Measurements from ENCODE around the gene PRR5L. TPM values are rescaled to one million over a fixed set of nuclear protein-coding genes. Genes with fewer than 3 reads are reported as not detected.

Gene PRR5L
- total RNA-seq, 1 experiment from 2014 or later: 23.9 TPM

- peaks cover 48% of the 10 kb centered on the region for H3K36me3 Mint-ChIP-seq (ENCODE audit: insufficient read depth, unreplicated experiment)
- TF ChIP-seq CTCF (IDR thresholded peaks at IDR 0.05; ENCODE audit: unreplicated experiment): no peak
- ChIA-PET POLR2A (no interaction called here), CTCF (interaction anchor here (0.6 kb wide), 1 partner anchor 25 kb away, joined by 3 read pairs; no protein-coding TSS in a partner anchor)
- H3K27ac Mint-ChIP-seq (ENCODE audit: low read depth, unreplicated experiment): no peak overlapping the region
- H3K27me3 Mint-ChIP-seq (ENCODE audit: insufficient read depth, unreplicated experiment): no peaks in the 10 kb centered on the region
- H3K4me1 Mint-ChIP-seq (ENCODE audit: insufficient read depth, unreplicated experiment): no peaks in the 10 kb centered on the region
- no TSS peak for BruUV-seq (replicated peaks)
- no peak overlapping the region for H3K4me3 Mint-ChIP-seq (ENCODE audit: unreplicated experiment)
- intact Hi-C loops (cut with micrococcal nuclease): no loop called here
- DNase-seq (ENCODE audit: unreplicated experiment): no peak
- no peaks in the 10 kb centered on the region for H3K9me3 Mint-ChIP-seq (ENCODE audit: unreplicated experiment)
These were observed 113.2 kb downstream of the PRR5L start for GRCh38 chr11:36409152-36409816.

- no peak for DNase-seq (ENCODE audit: unreplicated experiment)
- H3K9me3 Mint-ChIP-seq (ENCODE audit: unreplicated experiment): no peaks in the 10 kb centered on the region
- no TSS peak for BruUV-seq (replicated peaks)
- TF ChIP-seq CTCF (IDR thresholded peaks at IDR 0.05; ENCODE audit: unreplicated experiment): no peak
- H3K36me3 Mint-ChIP-seq (ENCODE audit: insufficient read depth, unreplicated experiment): peaks cover 39% of the 10 kb centered on the region
- H3K4me1 Mint-ChIP-seq (ENCODE audit: insufficient read depth, unreplicated experiment): no peaks in the 10 kb centered on the region
- H3K27me3 Mint-ChIP-seq (ENCODE audit: insufficient read depth, unreplicated experiment): no peaks in the 10 kb centered on the region
- H3K4me3 Mint-ChIP-seq (ENCODE audit: unreplicated experiment): no peak overlapping the region
- peak overlapping the region; percentile 46 for H3K27ac Mint-ChIP-seq (ENCODE audit: low read depth, unreplicated experiment)
- POLR2A ChIA-PET: interaction anchor here (0.7 kb wide), 1 partner anchor 815 kb away, joined by 3 read pairs; no protein-coding TSS in a partner anchor
- CTCF ChIA-PET: interaction anchor here (0.7 to 1.1 kb wide), 2 partner anchors 35 to 131 kb away, joined by 3 read pairs; no protein-coding TSS in a partner anchor
- intact Hi-C loops (cut with micrococcal nuclease): no loop called here
These were observed 115.1 kb downstream of the PRR5L start for GRCh38 chr11:36411202-36411640.

GRCh38 chr11:36412781-36413383, 116.8 kb downstream of the PRR5L start:
- BruUV-seq (replicated peaks): no TSS peak
- no peaks in the 10 kb centered on the region for H3K9me3 Mint-ChIP-seq (ENCODE audit: unreplicated experiment)
- DNase-seq (ENCODE audit: unreplicated experiment): no peak
- no peak overlapping the region for H3K4me3 Mint-ChIP-seq (ENCODE audit: unreplicated experiment)
- no peak for TF ChIP-seq CTCF (IDR thresholded peaks at IDR 0.05; ENCODE audit: unreplicated experiment)
- H3K27ac Mint-ChIP-seq (ENCODE audit: low read depth, unreplicated experiment): no peak overlapping the region
- no peaks in the 10 kb centered on the region for H3K4me1 Mint-ChIP-seq (ENCODE audit: insufficient read depth, unreplicated experiment)
- H3K27me3 Mint-ChIP-seq (ENCODE audit: insufficient read depth, unreplicated experiment): no peaks in the 10 kb centered on the region
- intact Hi-C loops (cut with micrococcal nuclease): no loop called here
- H3K36me3 Mint-ChIP-seq (ENCODE audit: insufficient read depth, unreplicated experiment): peaks cover 23% of the 10 kb centered on the region
- CTCF ChIA-PET: interaction anchor here (0.6 to 0.9 kb wide), 2 partner anchors 16 to 155 kb away, joined by 3 read pairs; no protein-coding TSS in a partner anchor
- POLR2A ChIA-PET: interaction anchor here (1.0 kb wide), 1 partner anchor 8 kb away, joined by 3 read pairs; no protein-coding TSS in a partner anchor

GRCh38 chr11:36417154-36417553, 121.1 kb downstream of the PRR5L start:
- ChIA-PET CTCF (no interaction called here), POLR2A (no interaction called here)
- H3K4me1 Mint-ChIP-seq (ENCODE audit: insufficient read depth, unreplicated experiment): peaks cover 9% of the 10 kb centered on the region
- no peak overlapping the region for H3K27ac Mint-ChIP-seq (ENCODE audit: low read depth, unreplicated experiment)
- no peaks in the 10 kb centered on the region for H3K9me3 Mint-ChIP-seq (ENCODE audit: unreplicated experiment)
- H3K4me3 Mint-ChIP-seq (ENCODE audit: unreplicated experiment): no peak overlapping the region
- no peak for TF ChIP-seq CTCF (IDR thresholded peaks at IDR 0.05; ENCODE audit: unreplicated experiment)
- no TSS peak for BruUV-seq (replicated peaks)
- peaks cover 24% of the 10 kb centered on the region for H3K36me3 Mint-ChIP-seq (ENCODE audit: insufficient read depth, unreplicated experiment)
- DNase-seq (ENCODE audit: unreplicated experiment): no peak
- no peaks in the 10 kb centered on the region for H3K27me3 Mint-ChIP-seq (ENCODE audit: insufficient read depth, unreplicated experiment)
- intact Hi-C loops (cut with micrococcal nuclease): no loop called here

All from MCF 10A (cell line).